ENCODE measurements around the gene SIGLEC12. TPM values are rescaled to one million over a fixed set of nuclear protein-coding genes. Genes with fewer than 3 reads are reported as not detected.

The SIGLEC12 gene
- total and polyA plus RNA-seq, 9 of the 15 experiments (the other 6 are each of a cell fraction or from before 2014, with no cell fraction given), result 0.08 to 1.3 (median 0.54) TPM

GRCh38 chr19:51507192-51507591, 5.6 kb upstream of the SIGLEC12 start (continued):
- TF ChIP-seq RREB1 (CRISPR knock-in tag; IDR thresholded peaks at IDR 0.05) (0 out of 2 replicates have a peak, but pooled peaks have one; percentile 13), ZNF431 (CRISPR knock-in tag; IDR thresholded peaks at IDR 0.05) (no peak), SRSF7 (optimal IDR thresholded peaks at IDR 0.05; ENCODE audit: low read depth, low read length) (no peak), ZNF436 (CRISPR knock-in tag; IDR thresholded peaks at IDR 0.05) (no peak), MYBL2 (IDR thresholded peaks at IDR 0.05; ENCODE audit: low read depth) (no peak), MYBL2 (CRISPR knock-in tag; IDR thresholded peaks at IDR 0.05; ENCODE audit: borderline replicate concordance) (no peak), CEBPZ (IDR thresholded peaks at IDR 0.05; ENCODE audit: borderline replicate concordance, low read depth, low read length) (no peak), BACH1 (tag; IDR thresholded peaks at IDR 0.05) (0 out of 2 replicates have a peak, but pooled peaks have one; percentile 3), POLR3G (IDR thresholded peaks at IDR 0.05; ENCODE audit: extremely low read depth, insufficient read length, insufficient replicate concordance) (no peak), ZNF398 (CRISPR knock-in tag; IDR thresholded peaks at IDR 0.05) (0 out of 2 replicates have a peak, but pooled peaks have one; percentile 22), SIN3A (IDR thresholded peaks at IDR 0.05; ENCODE audit: borderline replicate concordance in 2 of 2, control insufficient read depth in 1 of 2, low read depth in 2 of 2, low read length in 2 of 2) (no peak), RNF2 (IDR thresholded peaks at IDR 0.05) (no peak), RFX1 (IDR thresholded peaks at IDR 0.05) (peak; percentile 59), ARNT (IDR thresholded peaks at IDR 0.05) (no peak), PYGO2 (tag; IDR thresholded peaks at IDR 0.05) (no peak), GTF2E2 (tag; IDR thresholded peaks at IDR 0.05) (0 out of 2 replicates have a peak, but pooled peaks have one; percentile 47), KDM4B (IDR thresholded peaks at IDR 0.05; ENCODE audit: borderline replicate concordance in 2 of 2, low read depth in 1 of 2) (no peak), CAMTA2 (CRISPR knock-in tag; conservative IDR thresholded peaks at IDR 0.05) (no peak)

Measured in K562 (cell line).